Measurements from ENCODE around the gene IER5.
A peak's percentile ranks its signal among the peaks of the same experiment; 100 is the strongest.

IER5 gene

GRCh38 chr1:181131255-181131941 is 42.9 kb downstream of the IER5 start:
- no peak overlapping the region for H3K4me3 ChIP-seq (replicated peaks; ENCODE audit: insufficient read depth, low read length)
- DNase-seq (ENCODE audit: low read depth in 1 of 2, low spot score in 1 of 2), result peak in 1 of 2 experiments; percentile 54
- TF ChIP-seq SPI1 (IDR thresholded peaks at IDR 0.05; ENCODE audit: borderline replicate concordance, low read depth), result peak; percentile 96
- TF ChIP-seq GABPA (IDR thresholded peaks at IDR 0.05; ENCODE audit: low read depth), result no peak
- H3K27me3 ChIP-seq (ENCODE audit: insufficient read depth, poor library complexity, severe bottlenecking), result no peaks in the 10 kb centered on the region
- H3K27ac ChIP-seq (replicated peaks), result no peak overlapping the region

- H3K4me3 ChIP-seq (replicated peaks; ENCODE audit: insufficient read depth, low read length), result no peak overlapping the region
- TF ChIP-seq CTCF (IDR thresholded peaks at IDR 0.05; ENCODE audit: insufficient read depth, low read length) (no peak), SPI1 (IDR thresholded peaks at IDR 0.05; ENCODE audit: borderline replicate concordance, low read depth) (no peak), POLR2AphosphoS5 (IDR thresholded peaks at IDR 0.05; ENCODE audit: low read depth) (no peak), GABPA (IDR thresholded peaks at IDR 0.05; ENCODE audit: low read depth) (no peak), REST (IDR thresholded peaks at IDR 0.05; ENCODE audit: insufficient replicate concordance, low read depth) (no peak)
- H3K27me3 ChIP-seq (ENCODE audit: insufficient read depth, poor library complexity, severe bottlenecking), result no peaks in the 10 kb centered on the region
- H3K27ac ChIP-seq (replicated peaks), result no peak overlapping the region
- no peak for DNase-seq (ENCODE audit: low read depth in 1 of 2, low spot score in 1 of 2)
These were observed 45.0 kb downstream of the IER5 start for GRCh38 chr1:181133441-181133951.

GRCh38 chr1:181133969-181134418 is 45.5 kb downstream of the IER5 start:
- no peak overlapping the region for H3K27ac ChIP-seq (replicated peaks)
- H3K27me3 ChIP-seq (ENCODE audit: insufficient read depth, poor library complexity, severe bottlenecking), result no peaks in the 10 kb centered on the region
- TF ChIP-seq GABPA (IDR thresholded peaks at IDR 0.05; ENCODE audit: low read depth), result no peak
- no peak for TF ChIP-seq CTCF (IDR thresholded peaks at IDR 0.05; ENCODE audit: insufficient read depth, low read length)
- no peak for TF ChIP-seq REST (IDR thresholded peaks at IDR 0.05; ENCODE audit: insufficient replicate concordance, low read depth)
- TF ChIP-seq POLR2AphosphoS5 (IDR thresholded peaks at IDR 0.05; ENCODE audit: low read depth), result no peak
- no peak for TF ChIP-seq SPI1 (IDR thresholded peaks at IDR 0.05; ENCODE audit: borderline replicate concordance, low read depth)
- no peak for DNase-seq (ENCODE audit: low read depth in 1 of 2, low spot score in 1 of 2)
- no peak overlapping the region for H3K4me3 ChIP-seq (replicated peaks; ENCODE audit: insufficient read depth, low read length)

GRCh38 chr1:181134543-181135436 is 46.3 kb downstream of the IER5 start:
- no peak overlapping the region; the same call in 1 of the 2 replicates for H3K4me3 ChIP-seq (replicated peaks; ENCODE audit: insufficient read depth, low read length)
- TF ChIP-seq REST (IDR thresholded peaks at IDR 0.05; ENCODE audit: insufficient replicate concordance, low read depth) (no peak), POLR2AphosphoS5 (IDR thresholded peaks at IDR 0.05; ENCODE audit: low read depth) (no peak), SPI1 (IDR thresholded peaks at IDR 0.05; ENCODE audit: borderline replicate concordance, low read depth) (no peak; the same call in 1 of the 2 replicates), CTCF (IDR thresholded peaks at IDR 0.05; ENCODE audit: insufficient read depth, low read length) (no peak), GABPA (IDR thresholded peaks at IDR 0.05; ENCODE audit: low read depth) (no peak)
- peak in 1 of 2 experiments; percentile 39 for DNase-seq (ENCODE audit: low read depth in 1 of 2, low spot score in 1 of 2)
- H3K27me3 ChIP-seq (ENCODE audit: insufficient read depth, poor library complexity, severe bottlenecking), result no peaks in the 10 kb centered on the region
- H3K27ac ChIP-seq (replicated peaks), result no peak overlapping the region

All from HL-60 (cell line).